Adrenal gland (tissue), 5 donors: ENCODE data around the gene NGFR.

Experiments used
- POLR2A ChIP-seq, 2 donors: fragments of 450-650 bp; IDR thresholded peaks; one replicate each; pipeline ENCODE4 v1.6.1; 2017; ENCODE audit warnings: antibody characterized with exemption in 2 of 2, mild to moderate bottlenecking in 2 of 2, moderate library complexity in 1 of 2
- TF ChIP-seq, protein P1 (sequence below), 6 experiments: fragments of 450-650 bp in 4 of 6; fragments of 200-600 bp in 2 of 6; sonication (generic) in 1 of 6; IDR thresholded peaks; 1 replicate in 5 of 6; 2 replicates in 1 of 6; pipeline versions ENCODE4 v1.5.1 to v1.8.0; 2016 to 2021; ENCODE audit warnings: antibody characterized with exemption in 6 of 6, mild to moderate bottlenecking in 2 of 6, moderate library complexity in 1 of 6
- donor health status: DM: no; HTN: no; CAD: no.

DNA sequence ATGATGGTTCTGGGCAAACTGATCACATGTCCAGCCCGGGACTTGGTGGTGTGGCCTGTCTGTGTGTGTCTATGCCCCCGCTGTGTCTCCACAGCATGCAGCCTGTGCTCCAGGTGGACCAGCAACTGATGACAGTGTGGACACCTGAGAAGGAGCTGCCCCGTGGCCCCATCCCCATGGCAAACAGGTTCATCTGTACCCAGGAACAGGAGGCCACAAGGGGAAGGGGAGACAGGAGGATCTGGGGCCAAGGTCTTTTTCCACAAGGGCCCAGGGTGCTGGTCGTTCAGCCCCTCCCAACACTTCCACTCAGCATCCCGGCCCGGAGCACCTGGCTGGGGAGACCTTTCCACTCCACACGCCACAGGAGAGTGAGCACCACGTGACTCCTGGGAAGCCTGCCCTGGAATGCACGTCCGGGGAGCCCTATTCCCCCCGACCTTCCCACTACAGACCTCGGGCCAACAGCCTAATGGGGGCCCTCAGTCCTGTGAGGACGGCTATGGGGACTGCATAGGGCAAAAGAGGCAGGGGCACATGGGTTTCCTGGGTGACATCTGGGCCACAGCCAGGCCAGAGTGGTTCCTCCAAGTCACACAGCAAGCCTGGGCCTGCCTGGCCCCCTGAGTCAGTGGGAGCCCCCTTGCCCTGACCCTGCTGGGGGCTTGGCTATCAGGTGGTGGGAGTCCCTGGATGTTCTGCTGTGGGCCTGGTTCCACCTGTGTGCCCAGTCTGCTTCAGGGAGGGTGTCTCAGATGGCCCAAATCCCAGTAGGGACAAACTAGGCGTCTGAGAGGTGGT, 59.8 kb downstream of the NGFR start:
- TF ChIP-seq, protein P1, sequence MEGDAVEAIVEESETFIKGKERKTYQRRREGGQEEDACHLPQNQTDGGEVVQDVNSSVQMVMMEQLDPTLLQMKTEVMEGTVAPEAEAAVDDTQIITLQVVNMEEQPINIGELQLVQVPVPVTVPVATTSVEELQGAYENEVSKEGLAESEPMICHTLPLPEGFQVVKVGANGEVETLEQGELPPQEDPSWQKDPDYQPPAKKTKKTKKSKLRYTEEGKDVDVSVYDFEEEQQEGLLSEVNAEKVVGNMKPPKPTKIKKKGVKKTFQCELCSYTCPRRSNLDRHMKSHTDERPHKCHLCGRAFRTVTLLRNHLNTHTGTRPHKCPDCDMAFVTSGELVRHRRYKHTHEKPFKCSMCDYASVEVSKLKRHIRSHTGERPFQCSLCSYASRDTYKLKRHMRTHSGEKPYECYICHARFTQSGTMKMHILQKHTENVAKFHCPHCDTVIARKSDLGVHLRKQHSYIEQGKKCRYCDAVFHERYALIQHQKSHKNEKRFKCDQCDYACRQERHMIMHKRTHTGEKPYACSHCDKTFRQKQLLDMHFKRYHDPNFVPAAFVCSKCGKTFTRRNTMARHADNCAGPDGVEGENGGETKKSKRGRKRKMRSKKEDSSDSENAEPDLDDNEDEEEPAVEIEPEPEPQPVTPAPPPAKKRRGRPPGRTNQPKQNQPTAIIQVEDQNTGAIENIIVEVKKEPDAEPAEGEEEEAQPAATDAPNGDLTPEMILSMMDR (IDR thresholded peaks at IDR 0.05) = no peak
- TF ChIP-seq POLR2A (IDR thresholded peaks at IDR 0.05) = no peak
